ENCODE measurements around the gene AHI1. TPM values are rescaled to one million over a fixed set of nuclear protein-coding genes. Genes with fewer than 3 reads are reported as not detected.

The AHI1 gene
- total and polyA plus RNA-seq, 10 of the 15 experiments (the other 5 are each of a cell fraction or from before 2014, with no cell fraction given), result 3.2 to 9.5 (median 4.6) TPM

DNA sequence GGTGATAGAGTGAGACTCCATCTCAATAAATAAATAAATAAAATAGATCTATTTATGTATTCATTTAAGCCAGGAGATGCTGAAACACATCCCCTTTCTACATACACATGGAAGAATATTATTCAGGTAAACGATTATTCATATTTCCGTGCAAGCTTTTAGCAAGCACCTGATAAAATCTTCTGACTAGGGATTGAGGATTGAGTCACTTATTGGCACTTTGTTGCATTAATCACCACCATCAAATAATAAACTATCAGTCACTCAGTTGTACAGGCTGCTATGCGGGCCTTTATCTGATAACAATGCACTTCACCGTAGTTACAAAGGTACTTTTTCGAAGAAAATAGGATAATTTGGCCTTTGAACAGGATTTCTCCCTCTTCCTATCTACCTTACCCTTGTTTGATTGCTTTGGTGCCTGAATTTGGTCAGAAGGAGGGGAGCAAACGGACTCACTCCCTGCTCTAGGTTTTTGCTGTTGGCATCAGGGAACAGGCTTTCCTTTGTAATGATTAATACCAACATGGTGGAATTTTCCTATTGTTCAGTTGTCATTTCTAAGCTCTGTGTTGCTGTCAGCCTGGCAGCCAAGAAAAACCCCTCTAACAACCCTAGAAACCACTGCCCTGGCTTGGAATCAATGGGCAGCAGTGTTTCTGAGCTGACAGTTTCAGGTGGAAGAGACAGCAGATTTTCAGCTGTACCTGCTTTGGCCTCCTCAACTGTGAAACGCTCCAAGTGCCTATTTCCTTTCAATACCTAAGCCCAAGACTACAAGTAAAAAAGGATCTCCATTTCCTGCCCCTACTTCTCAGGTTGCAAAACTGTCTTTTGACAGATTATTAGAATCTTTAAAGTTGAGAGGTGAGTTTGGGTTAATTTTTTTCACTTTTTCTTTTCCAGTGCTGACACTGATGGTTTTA, 253.4 kb downstream of the AHI1 start:
- no peak overlapping the region for H3K4me2 ChIP-seq (ENCODE audit: control insufficient read depth, insufficient read depth)
- peak; percentile 38 for ATAC-seq
- ChIA-PET RAD21 (ENCODE audit: unreplicated experiment) (no interaction called here), CTCF (interaction anchor here (1.2 kb wide), 1 partner anchor 179 kb away, joined by 3 read pairs; no protein-coding TSS in a partner anchor), POLR2A (no interaction called here), SMC1A (ENCODE audit: uncharacterized antibody, unreplicated experiment) (interaction anchor here (0.9 to 1.3 kb wide), 4 partner anchors 9 to 201 kb away, joined by 3 to 4 read pairs (median 4); no protein-coding TSS in a partner anchor)
- no peaks in the 10 kb centered on the region for H3K36me3 ChIP-seq (ENCODE audit: control insufficient read depth in 2 of 2, insufficient read depth in 2 of 2, low read length in 1 of 2)
- DNase-seq (ENCODE audit: low read depth, low spot score), result no peak
- H3K4me1 ChIP-seq (ENCODE audit: control insufficient read depth, insufficient read depth, low read length), result no peaks in the 10 kb centered on the region
- H3K4me3 ChIP-seq, result no peak overlapping the region
- TF ChIP-seq ESRRA (IDR thresholded peaks at IDR 0.05; ENCODE audit: low read length), result no peak
- TF ChIP-seq RAD51 (IDR thresholded peaks at IDR 0.05), result no peak
- no peak for TF ChIP-seq NBN (IDR thresholded peaks at IDR 0.05)
- no peak for TF ChIP-seq TCF12 (IDR thresholded peaks at IDR 0.05; ENCODE audit: low read depth, low read length)
- TF ChIP-seq NFXL1 (IDR thresholded peaks at IDR 0.05; ENCODE audit: borderline replicate concordance), result no peak
- no peak for TF ChIP-seq TARDBP (IDR thresholded peaks at IDR 0.05; ENCODE audit: borderline replicate concordance)
- TF ChIP-seq ZNF207 (IDR thresholded peaks at IDR 0.05; ENCODE audit: borderline replicate concordance), result no peak
- TF ChIP-seq MYC (IDR thresholded peaks at IDR 0.05; ENCODE audit: insufficient read depth, insufficient read length, insufficient replicate concordance, low read length, severe bottlenecking), result no peak
- TF ChIP-seq ZSCAN29 (IDR thresholded peaks at IDR 0.05), result no peak
- TF ChIP-seq WRNIP1 (IDR thresholded peaks at IDR 0.05; ENCODE audit: borderline replicate concordance, low read depth, low read length), result no peak
- TF ChIP-seq MEF2B (IDR thresholded peaks at IDR 0.05; ENCODE audit: partially characterized antibody, poor library complexity, severe bottlenecking), result no peak
- TF ChIP-seq, protein P1, sequence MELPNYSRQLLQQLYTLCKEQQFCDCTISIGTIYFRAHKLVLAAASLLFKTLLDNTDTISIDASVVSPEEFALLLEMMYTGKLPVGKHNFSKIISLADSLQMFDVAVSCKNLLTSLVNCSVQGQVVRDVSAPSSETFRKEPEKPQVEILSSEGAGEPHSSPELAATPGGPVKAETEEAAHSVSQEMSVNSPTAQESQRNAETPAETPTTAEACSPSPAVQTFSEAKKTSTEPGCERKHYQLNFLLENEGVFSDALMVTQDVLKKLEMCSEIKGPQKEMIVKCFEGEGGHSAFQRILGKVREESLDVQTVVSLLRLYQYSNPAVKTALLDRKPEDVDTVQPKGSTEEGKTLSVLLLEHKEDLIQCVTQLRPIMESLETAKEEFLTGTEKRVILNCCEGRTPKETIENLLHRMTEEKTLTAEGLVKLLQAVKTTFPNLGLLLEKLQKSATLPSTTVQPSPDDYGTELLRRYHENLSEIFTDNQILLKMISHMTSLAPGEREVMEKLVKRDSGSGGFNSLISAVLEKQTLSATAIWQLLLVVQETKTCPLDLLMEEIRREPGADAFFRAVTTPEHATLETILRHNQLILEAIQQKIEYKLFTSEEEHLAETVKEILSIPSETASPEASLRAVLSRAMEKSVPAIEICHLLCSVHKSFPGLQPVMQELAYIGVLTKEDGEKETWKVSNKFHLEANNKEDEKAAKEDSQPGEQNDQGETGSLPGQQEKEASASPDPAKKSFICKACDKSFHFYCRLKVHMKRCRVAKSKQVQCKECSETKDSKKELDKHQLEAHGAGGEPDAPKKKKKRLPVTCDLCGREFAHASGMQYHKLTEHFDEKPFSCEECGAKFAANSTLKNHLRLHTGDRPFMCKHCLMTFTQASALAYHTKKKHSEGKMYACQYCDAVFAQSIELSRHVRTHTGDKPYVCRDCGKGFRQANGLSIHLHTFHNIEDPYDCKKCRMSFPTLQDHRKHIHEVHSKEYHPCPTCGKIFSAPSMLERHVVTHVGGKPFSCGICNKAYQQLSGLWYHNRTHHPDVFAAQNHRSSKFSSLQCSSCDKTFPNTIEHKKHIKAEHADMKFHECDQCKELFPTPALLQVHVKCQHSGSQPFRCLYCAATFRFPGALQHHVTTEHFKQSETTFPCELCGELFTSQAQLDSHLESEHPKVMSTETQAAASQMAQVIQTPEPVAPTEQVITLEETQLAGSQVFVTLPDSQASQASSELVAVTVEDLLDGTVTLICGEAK (IDR thresholded peaks at IDR 0.05; ENCODE audit: borderline replicate concordance), result no peak
- no peak for TF ChIP-seq PAX8 (IDR thresholded peaks at IDR 0.05)
- no peak for TF ChIP-seq MXI1 (IDR thresholded peaks at IDR 0.05; ENCODE audit: low read depth, low read length)
- H4K20me1 ChIP-seq (ENCODE audit: control insufficient read depth, insufficient read depth), result no peaks in the 10 kb centered on the region
- in situ Hi-C loops (cut with MboI), result loop anchor here (25.0 kb wide), 1 partner anchor 168 kb away; no protein-coding TSS in a partner anchor
- no TSS peak for BruUV-seq (replicated peaks)
- H3K79me2 ChIP-seq (ENCODE audit: control insufficient read depth, insufficient read depth, low read length), result no peaks in the 10 kb centered on the region
- intact Hi-C loops (cut with micrococcal nuclease; ENCODE audit: unreplicated experiment), result no loop called here
- 80% methylated on average over 7 of the region's 7 CpGs for WGBS (ENCODE audit: insufficient coverage, insufficient replicate concordance, low lambda C conversion rate, missing lambda C conversion rate)
- no peak overlapping the region for H3K27ac ChIP-seq (ENCODE audit: control insufficient read depth, insufficient read depth)
- no peak overlapping the region for H2AFZ ChIP-seq (ENCODE audit: control insufficient read depth, low read depth, low read length)
- no peaks in the 10 kb centered on the region for H3K9me3 ChIP-seq (replicated peaks; ENCODE audit: control insufficient read depth, insufficient read depth, low read length)
- no peaks in the 10 kb centered on the region for H3K27me3 ChIP-seq (replicated peaks in 1 of 2; ENCODE audit: control insufficient read depth in 2 of 2, insufficient read depth in 2 of 2, low read length in 1 of 2)
- H3K9ac ChIP-seq (ENCODE audit: control insufficient read depth, insufficient read depth, low read length), result no peak overlapping the region
- FAIRE-seq, result no peak

Data from GM12878 (cell line).